NCI-H1694 treated with DMSO at 0.1 percent for 48 hours (cell line): ENCODE results near the gene STRADB.
A peak's percentile ranks its signal among the peaks of the same experiment; 100 is the strongest.
"Not testable (repeated sequence)": the region's sequence is repeated elsewhere in the genome, so short reads cannot be mapped to it uniquely, and the experiment has no call there.

Source experiments
- DNase-seq: peaks from one replicate; lab custom pipeline; 2025; lab: John Stamatoyannopoulos, UW

The STRADB gene, protein sequence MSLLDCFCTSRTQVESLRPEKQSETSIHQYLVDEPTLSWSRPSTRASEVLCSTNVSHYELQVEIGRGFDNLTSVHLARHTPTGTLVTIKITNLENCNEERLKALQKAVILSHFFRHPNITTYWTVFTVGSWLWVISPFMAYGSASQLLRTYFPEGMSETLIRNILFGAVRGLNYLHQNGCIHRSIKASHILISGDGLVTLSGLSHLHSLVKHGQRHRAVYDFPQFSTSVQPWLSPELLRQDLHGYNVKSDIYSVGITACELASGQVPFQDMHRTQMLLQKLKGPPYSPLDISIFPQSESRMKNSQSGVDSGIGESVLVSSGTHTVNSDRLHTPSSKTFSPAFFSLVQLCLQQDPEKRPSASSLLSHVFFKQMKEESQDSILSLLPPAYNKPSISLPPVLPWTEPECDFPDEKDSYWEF

DNA sequence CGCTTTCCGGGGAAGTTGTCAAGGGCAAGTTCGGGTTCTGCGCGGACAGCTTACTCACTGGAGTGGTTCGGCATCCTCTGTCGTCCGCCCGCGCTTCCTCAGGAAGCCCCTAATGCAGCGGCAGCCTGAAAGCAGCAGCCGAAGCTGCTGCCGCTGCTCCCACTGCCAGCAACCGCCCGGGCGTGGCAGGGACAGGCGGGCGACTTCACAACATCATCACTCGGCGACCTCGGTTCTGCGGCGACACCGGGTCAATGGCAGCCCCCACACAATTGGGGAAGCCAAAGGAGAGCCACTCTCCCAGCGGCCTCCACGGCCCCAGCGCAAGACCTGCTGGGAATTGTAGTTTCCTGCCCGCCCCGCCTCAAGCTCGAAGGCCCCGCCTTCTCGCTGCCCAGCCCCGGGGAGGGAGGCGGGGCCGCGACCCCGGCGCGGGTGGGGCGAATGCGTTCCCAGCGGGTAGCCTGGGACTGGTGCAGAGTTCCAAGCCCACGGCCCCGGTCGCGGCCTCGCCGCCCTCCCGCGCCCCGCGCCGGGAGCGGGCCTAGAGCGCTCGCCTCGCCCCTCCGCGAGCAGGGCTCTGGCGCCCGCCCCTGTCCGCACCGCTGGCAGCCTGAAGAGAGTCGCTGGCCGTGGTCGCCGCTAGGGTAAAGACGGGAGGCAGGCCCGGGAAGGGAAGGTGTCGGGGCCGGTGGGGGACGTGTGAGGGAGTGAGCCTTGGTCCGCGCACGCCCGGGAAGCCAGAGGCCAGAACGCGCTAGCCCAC is at the start of gene STRADB, which contains the start of gene TRAK2:
TSS of gene STRADB (plus strand) at position 449 of the 766 bp plus-strand sequence. CDS start 3,101 bp downstream, outside the sequence.
TSS of gene TRAK2 (minus strand) at position 167 of the 766 bp plus-strand sequence. CDS start 30,951 bp downstream, outside the sequence.
- peak; percentile 96 for DNase-seq

DNA sequence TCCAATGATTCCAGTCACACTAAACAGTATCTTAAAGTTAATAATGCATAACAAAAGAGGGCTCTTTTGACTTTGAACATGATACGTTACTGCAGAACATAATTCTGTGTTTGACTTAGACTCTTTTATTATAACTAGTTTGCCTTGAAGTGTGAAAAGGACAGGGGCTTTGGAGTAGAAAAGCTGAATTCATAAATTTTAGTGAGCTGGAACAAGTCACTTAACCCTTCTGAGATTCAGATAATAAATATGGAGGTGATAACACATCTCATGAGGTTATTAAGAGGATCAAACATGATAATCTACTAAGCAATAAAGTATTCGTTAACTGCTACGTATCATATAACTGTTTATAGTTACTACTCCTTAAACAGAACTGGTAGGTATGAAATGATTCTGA is 49.7 kb upstream of the STRADB start:
- DNase-seq = no peak

DNA sequence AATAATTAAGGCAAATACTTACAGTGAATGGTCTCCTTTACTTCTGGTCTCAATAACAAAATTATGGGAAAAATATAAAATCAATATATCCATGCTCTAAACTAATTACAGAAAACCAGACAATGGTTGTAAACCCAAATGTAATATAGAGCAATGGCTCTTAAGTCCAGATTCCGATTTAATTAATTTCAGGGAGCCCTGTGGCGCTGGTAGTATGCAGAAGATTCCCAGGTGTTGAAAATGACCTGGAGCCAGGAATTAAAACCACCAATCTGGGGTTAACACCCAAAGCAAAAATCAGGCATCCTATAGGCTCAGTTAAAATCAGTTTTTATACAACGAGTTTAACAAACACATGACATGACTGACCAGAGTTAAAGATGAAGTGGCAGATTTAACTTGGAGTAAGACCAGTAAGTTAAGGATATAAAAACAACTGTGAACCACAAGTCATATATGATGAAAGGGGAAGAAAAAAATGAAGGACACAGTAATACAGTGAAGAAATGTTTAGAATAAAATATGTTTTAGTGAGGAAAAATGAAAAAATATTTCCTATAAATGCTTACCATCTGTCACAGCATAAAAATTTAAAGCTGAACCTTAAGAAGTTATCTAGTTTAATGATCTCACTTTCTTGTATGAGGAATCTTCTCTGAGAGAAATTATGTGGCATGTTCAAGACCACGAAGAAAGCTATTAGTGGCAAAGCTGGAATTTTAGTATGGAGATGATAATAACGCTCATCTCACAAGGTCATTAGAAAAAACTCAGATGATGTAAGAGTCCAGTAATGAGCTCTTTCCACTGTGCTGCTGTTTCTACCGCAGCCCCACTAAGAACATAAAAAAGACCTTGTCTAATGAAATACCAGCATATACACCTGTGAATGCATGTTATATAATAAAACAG is 48.6 kb upstream of the STRADB start:
- no peak for DNase-seq

DNA sequence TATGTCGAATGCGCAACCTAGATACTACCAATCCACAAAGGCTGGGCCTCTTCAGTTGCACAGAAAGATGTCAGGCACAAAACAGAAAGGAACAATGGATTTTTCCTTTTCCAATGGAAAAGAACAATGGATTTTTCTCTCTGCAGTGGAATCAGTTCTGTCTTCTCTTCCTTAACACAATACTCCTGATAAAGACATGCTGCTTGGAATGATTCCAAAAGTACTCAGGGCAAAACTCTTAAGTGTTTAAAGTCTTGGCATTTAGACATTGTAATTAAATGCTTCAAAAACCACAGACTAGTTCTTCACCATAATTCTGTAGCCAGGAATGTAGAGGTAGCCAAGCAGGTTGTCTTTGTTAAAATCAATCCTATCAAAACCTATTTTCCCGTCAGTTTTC is 47.7 kb upstream of the STRADB start:
- DNase-seq = no peak

DNA sequence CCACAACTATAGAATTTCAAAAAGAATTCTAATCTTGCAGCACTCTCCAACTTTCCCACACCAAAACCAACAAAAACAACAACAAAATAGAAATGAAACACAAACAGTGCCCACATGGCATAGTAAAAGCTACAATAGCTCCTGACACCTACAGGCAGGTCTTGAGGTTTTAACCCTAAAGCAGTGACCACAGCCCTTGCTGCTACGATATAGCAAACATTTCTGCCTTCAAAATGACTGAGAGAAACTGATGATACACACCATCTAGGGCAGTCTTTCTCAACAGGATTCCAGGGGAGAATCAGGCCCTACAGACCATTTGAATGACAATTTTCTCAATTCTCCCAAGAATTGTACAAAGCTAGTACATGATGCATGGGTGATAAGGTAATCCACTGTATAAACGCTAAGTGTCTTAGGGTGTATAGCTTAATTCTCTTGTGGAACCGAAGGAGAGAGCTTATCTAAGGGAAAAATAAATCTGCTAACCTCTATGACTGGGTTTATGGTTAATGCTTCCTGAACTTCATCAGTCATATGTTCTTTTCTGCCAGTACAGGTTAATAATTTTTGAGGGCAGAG is 46.8 kb upstream of the STRADB start:
- DNase-seq = no peak

DNA sequence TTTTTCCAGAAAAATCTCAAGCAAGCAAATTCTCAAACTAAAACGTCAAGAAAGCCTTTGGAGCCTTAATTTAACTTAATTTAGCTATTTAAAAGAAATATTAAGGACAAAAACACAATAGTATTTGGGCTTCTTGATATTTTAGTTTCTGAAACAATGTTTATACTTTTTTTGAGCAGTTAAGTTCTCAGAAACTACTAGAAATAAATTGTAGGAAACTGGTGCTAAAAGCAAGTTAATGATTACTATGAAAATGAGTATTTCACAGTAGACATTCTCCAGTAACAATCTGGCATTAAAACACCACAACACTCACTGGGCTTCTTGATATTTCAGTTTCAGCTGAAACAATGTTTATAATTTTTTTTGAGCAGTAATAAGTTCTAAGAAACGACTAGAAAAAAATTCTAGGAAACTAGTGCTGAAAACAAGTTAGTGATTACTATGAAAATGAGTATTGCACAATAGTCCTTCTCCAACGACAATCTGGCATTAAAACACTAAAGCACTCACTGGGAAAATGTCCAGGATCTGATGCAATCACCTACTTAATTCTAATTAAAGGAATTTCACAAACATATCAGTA is 45.4 kb upstream of the STRADB start:
- peak; percentile 34 for DNase-seq

DNA sequence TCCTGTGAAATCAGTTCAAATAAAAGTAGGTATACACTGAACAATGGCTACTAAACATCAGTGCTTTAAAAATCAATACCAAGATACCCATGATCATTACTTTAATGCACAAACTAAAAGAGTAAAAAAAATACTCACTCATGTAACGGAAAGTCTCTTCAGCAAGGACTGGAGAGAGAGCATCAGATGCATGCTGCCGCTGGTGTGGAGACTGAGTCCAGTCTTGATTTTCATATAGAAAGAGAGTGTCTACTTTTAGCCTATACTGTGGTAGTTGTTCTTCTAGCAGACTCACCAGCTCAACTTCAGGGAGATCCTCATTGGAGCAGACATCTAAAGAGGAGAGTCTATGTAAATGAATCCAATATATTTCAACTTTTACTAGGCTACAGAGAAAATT is 44.3 kb upstream of the STRADB start:
- no peak for DNase-seq

DNA sequence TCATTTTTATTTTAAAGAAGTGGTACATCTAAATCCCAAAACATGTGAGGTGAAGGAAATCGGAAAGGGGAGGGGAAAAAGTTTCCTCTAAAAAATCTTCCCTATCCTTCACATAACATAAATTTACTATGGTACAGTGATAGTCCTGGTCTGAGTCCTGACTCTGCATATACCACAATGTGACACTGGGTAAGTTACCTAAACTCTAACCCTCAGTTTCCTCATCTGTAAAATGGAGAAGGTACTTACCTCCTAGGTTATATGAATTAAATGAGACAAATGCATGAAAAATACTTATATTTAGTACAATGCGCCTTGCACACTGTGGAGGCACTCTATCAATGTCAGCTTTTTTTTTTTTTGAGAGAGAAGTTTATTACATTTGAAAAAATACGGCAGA is 42.6 kb upstream of the STRADB start:
- DNase-seq = no peak

DNA sequence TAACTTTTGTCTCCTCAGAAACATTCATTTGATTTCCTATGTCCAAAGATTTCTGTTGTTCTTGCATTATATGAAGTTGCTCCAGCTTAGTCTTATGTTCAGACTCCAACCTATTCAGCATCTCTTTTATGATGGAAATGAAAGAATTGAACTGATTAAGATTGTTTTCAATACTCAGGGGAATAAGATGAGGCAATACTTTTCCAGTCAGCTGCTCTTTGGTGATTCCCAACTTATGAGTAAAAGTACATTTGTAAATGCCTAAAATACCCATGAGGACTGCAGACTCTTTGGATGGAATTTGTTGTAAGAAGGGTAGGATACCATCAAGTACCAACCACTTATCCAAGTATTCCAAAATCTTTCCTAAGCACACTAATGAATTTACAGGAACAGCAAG is 40.1 kb upstream of the STRADB start:
- DNase-seq = no peak

DNA sequence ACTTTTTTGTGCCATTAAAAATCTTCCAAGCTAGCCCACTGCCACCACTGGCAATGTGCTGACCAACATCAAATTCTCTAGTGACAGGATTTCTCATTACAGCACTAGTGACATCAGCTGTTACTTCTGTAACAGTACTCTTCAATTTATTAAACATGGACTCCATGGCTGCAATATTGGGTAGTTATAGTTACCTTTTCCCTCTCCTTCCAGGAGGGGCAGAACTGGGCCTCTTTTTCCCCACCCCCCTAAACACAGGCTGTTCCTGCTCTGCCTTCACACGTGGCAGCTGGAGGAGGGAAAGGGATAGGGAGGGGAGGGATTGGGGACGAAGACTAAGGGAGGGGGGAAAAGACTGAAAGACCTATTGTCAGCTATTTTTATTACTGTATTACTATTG is 38.4 kb upstream of the STRADB start:
- no peak for DNase-seq

DNA sequence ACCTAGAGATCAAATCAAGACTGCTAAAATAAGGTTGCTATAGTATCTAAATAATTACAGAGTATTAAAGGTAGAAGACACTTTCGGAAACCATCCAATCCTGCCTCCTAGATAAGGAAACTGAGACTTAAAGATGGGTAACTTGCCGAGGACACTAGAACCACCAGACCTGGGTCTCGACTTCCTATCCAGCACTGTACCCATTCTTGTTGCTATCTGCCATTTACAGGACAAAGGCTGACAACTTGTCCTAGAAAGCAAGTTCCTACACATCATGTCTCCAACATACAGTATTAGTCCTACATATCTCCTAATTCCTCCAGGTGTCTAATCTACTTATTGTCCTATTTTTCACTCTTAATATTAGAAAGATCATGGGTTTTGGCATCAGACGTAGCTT is 38.0 kb upstream of the STRADB start:
- DNase-seq = no peak

DNA sequence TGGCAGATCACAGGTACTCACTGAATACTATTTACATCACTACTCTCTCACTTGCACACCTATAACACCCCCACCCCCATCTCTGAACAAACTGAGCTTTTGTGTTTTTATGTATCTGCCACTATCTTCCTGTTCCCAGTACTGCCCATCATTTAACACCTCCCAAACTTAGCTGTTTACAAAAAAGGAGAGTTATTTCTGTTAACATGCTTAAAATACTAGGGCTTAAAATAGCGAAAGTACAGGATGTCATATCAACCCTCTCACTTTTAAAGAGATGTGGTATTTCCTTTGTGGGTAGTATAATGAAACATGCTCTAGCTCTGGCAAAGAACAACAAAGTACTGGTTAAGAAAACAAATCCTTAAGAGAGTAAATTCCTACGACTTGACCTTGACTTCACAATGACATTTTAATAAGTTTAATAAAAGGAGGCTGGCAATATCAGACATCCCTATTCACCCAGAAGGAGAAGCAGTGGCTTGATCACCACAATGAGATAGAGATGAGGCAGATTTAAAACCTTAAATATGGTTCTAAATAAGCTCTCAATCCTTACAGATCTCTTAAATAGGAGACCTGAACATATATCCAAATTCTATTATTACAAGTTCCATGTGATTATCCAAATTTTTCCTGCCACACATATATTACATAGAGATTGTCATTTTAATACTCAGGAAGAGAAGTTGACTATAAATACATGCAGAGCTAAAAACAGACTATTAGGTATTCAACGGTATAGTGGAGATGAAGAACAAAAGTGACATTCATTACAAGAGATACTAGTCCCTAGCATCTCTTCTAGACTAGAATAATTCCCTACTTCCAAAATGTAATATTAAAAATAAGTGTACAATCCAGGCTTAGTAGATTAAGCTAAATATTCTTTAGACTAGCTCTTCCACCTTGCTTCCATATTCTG is 37.2 kb upstream of the STRADB start:
- DNase-seq = no peak

DNA sequence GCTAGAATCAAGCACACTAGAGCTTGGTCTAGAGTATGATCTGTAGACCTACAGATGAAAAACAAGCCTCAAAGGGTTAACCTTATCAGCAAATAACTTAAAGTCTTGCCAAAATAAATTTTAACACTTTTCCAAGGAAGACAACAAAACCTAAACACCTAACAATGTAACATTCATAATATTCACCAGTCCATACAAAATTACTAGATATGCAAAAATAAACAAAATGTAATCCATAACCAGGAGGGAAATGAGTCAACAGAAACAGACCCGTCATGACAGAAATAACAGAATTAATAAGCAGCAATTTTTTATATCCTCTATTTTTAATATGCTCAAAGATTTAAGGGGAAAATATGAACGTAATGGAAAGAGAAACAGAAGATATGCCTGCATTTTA is 36.4 kb upstream of the STRADB start:
- no peak for DNase-seq

DNA sequence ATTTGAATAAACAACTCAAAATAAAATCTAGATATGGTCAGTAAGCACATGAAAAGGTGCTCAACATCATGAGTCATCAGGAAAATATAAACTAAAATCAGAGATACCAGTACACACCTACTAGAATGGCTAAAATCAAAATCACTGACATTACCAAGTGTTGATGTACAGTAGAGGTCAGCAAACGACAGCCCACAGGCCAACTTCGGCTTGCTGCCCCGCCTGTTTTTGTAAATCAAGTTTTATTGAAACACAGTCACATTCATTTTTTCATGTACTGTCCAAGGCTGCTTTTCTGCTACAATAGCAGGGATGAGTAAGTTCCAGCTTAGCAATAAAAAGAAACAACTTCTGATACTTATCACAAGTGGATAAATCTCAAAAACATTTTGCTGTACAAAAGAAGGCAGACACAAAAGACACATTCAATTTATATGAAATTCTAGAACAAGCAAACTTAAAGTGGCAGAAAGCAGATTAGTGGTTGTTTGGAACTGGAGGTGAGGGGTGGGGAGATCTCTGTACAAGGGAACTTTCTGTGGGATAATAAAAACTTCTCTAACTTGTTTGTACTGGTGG is 32.4 kb upstream of the STRADB start:
- DNase-seq = no peak

DNA sequence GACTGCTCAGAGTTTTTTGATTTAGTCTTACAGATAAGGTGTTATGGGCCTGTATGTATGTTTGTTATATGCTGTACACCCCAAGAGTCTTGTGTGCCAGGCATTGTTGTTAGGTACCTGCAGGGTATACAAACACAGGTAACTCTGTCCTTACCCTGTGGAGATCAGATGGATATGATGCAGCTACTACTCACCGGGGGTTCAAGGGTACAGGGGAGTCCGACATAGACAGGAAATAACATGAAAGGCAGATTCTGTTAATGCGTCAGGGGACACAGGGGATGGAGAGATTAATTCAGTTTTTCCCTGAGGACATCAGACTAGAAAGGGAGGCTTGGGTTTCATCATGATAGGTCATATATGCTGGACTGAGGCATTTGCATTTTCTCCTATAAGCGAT is 31.6 kb upstream of the STRADB start:
- DNase-seq = no peak

DNA sequence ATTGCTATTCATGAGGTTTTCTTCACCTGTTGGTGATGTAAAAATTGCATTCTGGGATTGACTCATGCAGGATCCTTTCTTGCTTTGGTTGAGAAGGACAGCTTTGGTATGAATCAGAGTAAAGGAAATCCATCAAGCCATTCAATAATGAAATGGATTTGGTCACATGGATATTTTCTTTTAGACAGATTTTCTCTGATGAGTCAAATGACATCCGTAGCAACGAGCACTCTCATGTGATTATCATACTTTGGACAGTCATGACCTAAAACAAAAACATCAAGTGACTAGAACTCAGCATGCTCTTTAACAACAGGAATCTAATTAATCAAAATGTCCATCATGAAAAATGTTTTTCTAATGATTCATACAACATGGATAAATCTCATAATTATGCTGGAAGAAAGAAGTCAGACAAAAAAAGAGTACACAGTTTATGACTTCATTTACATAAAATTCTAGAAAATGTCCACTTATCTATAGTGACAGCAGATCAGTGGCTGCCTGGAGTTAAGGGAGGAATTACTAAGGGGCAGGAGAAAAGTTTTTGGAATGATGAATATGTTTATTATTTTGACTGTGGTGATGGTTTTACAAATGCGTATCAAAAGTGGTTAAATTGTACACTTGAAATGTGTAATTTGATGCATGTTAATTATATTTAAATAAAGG is 31.0 kb upstream of the STRADB start:
- no peak for DNase-seq

DNA sequence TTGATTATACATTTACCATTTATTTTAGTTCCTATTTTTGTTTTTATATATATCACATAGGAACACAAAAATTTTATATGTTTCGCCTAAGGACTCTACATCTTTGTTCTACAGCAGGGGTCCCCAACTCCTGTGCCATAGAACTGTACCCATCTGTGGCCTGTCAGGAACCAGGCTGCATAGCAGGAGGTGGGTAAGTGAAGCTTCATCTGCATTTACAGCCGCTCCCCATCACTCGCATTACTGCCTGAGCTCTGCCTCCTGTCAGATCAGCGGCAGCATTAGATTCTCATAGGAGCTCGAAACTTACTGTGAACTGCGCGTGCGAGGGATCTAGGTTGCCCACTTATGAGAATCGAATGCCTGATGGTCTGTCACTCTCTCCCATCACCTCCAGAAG is 25.6 kb upstream of the STRADB start:
- no peak for DNase-seq

DNA sequence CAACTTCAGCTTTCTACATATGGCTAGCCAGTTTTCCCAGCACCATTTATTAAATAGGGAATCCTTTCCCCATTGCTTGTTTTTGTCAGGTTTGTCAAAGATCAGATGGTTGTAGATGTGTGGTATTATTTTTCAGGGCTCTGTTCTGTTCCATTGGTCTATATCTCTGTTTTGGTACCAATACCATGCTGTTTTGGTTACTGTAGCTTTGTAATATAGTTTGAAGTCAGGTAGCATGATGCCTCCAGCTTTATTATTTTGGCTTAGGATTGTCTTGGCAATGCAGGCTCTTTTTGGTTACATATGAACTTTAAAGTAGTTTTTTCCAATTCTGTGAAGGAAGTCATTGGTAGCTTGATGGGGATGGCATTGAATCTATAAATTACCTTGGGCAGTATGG is 23.2 kb upstream of the STRADB start:
- DNase-seq = not testable (repeated sequence)

DNA sequence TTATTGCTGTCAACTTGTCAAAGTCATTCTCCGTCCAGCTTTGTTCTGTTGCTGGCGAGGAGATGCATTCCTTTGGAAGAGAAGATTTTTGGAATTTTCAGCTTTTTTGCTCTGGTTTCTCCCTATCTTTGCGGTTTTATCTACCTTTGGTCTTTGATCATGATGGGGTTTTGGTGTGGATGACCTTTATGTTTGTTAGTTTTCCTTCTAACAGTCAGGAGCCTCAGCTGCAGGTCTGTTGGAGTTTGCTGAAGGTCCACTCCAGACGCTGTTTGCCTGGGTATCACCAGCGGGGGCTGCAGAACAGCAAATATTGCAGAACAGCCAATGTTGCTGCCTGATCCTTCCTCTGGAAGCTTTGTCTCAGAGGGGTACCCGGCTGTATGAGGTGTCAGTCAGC is 21.7 kb upstream of the STRADB start:
- not testable (repeated sequence) for DNase-seq
